OCI-LY1 (cell line): ENCODE measurements around the gene MAML2.

Experiments
- H2AFZ ChIP-seq: fragments of 200-600 bp; sonication (generic), shearing (Covaris generic); 2 replicates; pipeline ENCODE4 v1.6.0; 2014; ENCODE audit warnings: antibody characterized with exemption, mild to moderate bottlenecking, low read length
- H3F3A ChIP-seq: fragments of 200-600 bp; sonication (generic), shearing (Covaris generic); 2 replicates; pipeline ENCODE4 v1.6.0; 2014; ENCODE audit warnings: mild to moderate bottlenecking, antibody characterized with exemption, low read length, moderate library complexity; ENCODE audit not compliant: insufficient read depth
- H3K27ac ChIP-seq: fragments of 200-600 bp; sonication (generic); 2 replicates; pipeline ENCODE4 v1.5.1; 2014; ENCODE audit warnings: low read length, mixed run types, mild to moderate bottlenecking, low read depth; ENCODE audit not compliant: poor library complexity, severe bottlenecking
- H3K27me3 ChIP-seq: fragments of 200-600 bp; sonication (generic); 2 replicates; pipeline ENCODE4 v1.6.0; 2014; ENCODE audit warnings: antibody characterized with exemption, mild to moderate bottlenecking, low read length, moderate library complexity; ENCODE audit not compliant: insufficient read depth
- H3K36me3 ChIP-seq: fragments of 200-600 bp; sonication (generic); 2 replicates; pipeline ENCODE4 v1.6.1; 2014; ENCODE audit warnings: mild to moderate bottlenecking, antibody characterized with exemption, low read length, moderate library complexity, mixed read lengths; ENCODE audit not compliant: insufficient read depth
- H3K4me1 ChIP-seq: fragments of 200-600 bp; sonication (generic); 2 replicates; pipeline ENCODE4 v1.5.1; 2014; ENCODE audit warnings: mild to moderate bottlenecking, low read length, moderate library complexity; ENCODE audit not compliant: insufficient read depth, severe bottlenecking
- H3K4me2 ChIP-seq: fragments of 200-600 bp; sonication (generic), shearing (Covaris generic); 2 replicates; pipeline ENCODE4 v1.6.1; 2014; ENCODE audit warnings: low read length
- H3K4me3 ChIP-seq: fragments of 200-600 bp; sonication (generic); 2 replicates; pipeline ENCODE4 v1.5.1; 2014; ENCODE audit warnings: low read length, low read depth, mild to moderate bottlenecking, mixed read lengths; ENCODE audit not compliant: poor library complexity, severe bottlenecking
- H3K79me2 ChIP-seq: fragments of 200-600 bp; shearing (Covaris generic); 2 replicates; pipeline ENCODE4 v1.6.1; 2016; ENCODE audit warnings: mixed run types, low read length, mixed read lengths; ENCODE audit not compliant: insufficient read depth
- H3K9ac ChIP-seq: fragments of 200-600 bp; sonication (generic), shearing (Covaris generic); 2 replicates; pipeline ENCODE4 v1.6.1; 2014; ENCODE audit warnings: mild to moderate bottlenecking, low read length, mixed read lengths
- H3K9me2 ChIP-seq: fragments of 200-600 bp; sonication (generic), shearing (Covaris generic); 2 replicates; pipeline ENCODE4 v1.6.1; 2014; ENCODE audit warnings: low read depth, mild to moderate bottlenecking, low read length, mixed read lengths
- H3K9me3 ChIP-seq: fragments of 200-600 bp; shearing (Covaris generic); 2 replicates; pipeline ENCODE4 v1.6.1; 2014; ENCODE audit warnings: low read length, mixed read lengths
- H4K20me1 ChIP-seq: fragments of 200-600 bp; sonication (generic), shearing (Covaris generic); 2 replicates; pipeline ENCODE4 v1.6.0; 2016; ENCODE audit warnings: mild to moderate bottlenecking, low read length; ENCODE audit not compliant: insufficient read depth
- EZH2 ChIP-seq: fragments of 200-600 bp; sonication (generic), shearing (Covaris generic); IDR thresholded peaks from 2 replicates; pipeline ENCODE4 v1.8.0; 2017; ENCODE audit warnings: borderline replicate concordance, mixed run types, mild to moderate bottlenecking, antibody characterized with exemption, low read length, moderate library complexity, mixed read lengths
- TF ChIP-seq, protein P1 (sequence below): fragments of 200-600 bp; sonication (generic), shearing (Covaris generic); IDR thresholded peaks from 2 replicates; pipeline ENCODE4 v1.5.1; 2017; ENCODE audit warnings: mild to moderate bottlenecking, antibody characterized with exemption, low read length, moderate library complexity, mixed read lengths

The MAML2 gene

DNA sequence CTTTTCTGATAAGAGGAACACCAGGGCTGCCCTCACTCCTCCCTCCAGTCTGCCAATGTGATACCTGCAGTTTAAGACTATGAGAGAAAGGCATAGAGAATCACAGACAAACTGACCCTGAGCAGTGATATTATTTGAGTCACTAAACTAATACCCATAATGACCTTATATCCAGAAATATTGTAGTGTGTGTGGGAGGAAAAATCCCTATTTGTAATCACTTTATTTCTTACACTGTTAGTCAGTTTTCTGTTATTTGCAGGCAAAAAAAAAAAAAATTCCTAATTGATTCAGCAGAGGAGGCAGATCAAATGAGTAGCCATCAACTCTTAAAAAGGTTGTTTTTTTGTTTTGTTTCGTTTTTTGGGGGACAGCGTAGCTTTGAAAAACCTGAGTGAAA lies 82.5 kb downstream of the MAML2 start:
- H3K9me3 ChIP-seq: no peaks in the 10 kb centered on the region
- H3F3A ChIP-seq: no peaks in the 10 kb centered on the region; the same call in 1 of the 2 replicates
- H3K36me3 ChIP-seq: no peaks in the 10 kb centered on the region
- no peak overlapping the region for H3K4me2 ChIP-seq
- peak overlapping the region; percentile 0 for H3K27ac ChIP-seq
- TF ChIP-seq EZH2: no peak
- TF ChIP-seq, protein P1, sequence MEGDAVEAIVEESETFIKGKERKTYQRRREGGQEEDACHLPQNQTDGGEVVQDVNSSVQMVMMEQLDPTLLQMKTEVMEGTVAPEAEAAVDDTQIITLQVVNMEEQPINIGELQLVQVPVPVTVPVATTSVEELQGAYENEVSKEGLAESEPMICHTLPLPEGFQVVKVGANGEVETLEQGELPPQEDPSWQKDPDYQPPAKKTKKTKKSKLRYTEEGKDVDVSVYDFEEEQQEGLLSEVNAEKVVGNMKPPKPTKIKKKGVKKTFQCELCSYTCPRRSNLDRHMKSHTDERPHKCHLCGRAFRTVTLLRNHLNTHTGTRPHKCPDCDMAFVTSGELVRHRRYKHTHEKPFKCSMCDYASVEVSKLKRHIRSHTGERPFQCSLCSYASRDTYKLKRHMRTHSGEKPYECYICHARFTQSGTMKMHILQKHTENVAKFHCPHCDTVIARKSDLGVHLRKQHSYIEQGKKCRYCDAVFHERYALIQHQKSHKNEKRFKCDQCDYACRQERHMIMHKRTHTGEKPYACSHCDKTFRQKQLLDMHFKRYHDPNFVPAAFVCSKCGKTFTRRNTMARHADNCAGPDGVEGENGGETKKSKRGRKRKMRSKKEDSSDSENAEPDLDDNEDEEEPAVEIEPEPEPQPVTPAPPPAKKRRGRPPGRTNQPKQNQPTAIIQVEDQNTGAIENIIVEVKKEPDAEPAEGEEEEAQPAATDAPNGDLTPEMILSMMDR: no peak
- no peaks in the 10 kb centered on the region for H3K79me2 ChIP-seq
- H3K27me3 ChIP-seq: no peaks in the 10 kb centered on the region
- no peak overlapping the region for H2AFZ ChIP-seq
- no peaks in the 10 kb centered on the region for H3K9me2 ChIP-seq
- no peak overlapping the region for H3K4me3 ChIP-seq
- H3K4me1 ChIP-seq: peaks cover 46% of the 10 kb centered on the region
- no peaks in the 10 kb centered on the region for H4K20me1 ChIP-seq
- no peak overlapping the region for H3K9ac ChIP-seq

DNA sequence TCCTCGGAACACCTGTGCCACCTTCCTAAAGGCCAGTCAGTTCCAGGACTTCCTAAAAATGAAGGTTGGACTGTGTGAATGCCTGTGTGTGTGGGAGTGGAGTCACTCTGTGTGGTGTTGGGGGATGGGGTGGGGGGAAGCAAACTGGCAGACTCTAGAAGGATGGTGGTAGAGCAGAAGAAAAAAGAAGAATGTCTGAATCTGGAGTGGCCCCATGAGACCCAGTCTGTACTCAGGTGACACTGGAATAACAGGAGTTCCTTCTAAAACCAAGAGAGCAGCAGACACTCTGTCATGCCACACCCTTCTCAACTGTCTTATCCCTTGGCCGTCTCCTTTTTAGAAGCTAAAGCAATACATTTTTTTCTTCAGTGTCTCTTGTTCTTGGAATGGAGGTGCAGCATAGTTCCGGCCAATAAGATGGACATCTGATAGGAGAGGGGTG lies 82.9 kb downstream of the MAML2 start:
- peak overlapping the region; percentile 0 for H3K27ac ChIP-seq
- H3K9ac ChIP-seq: no peak overlapping the region
- H3K27me3 ChIP-seq: no peaks in the 10 kb centered on the region
- H3K4me3 ChIP-seq: no peak overlapping the region
- H3K79me2 ChIP-seq: no peaks in the 10 kb centered on the region
- no peaks in the 10 kb centered on the region for H4K20me1 ChIP-seq
- no peaks in the 10 kb centered on the region for H3K9me3 ChIP-seq
- H3K4me2 ChIP-seq: no peak overlapping the region
- TF ChIP-seq, protein P1: no peak
- TF ChIP-seq EZH2: no peak
- peaks cover 47% of the 10 kb centered on the region for H3K4me1 ChIP-seq
- no peaks in the 10 kb centered on the region; the same call in 1 of the 2 replicates for H3F3A ChIP-seq
- no peak overlapping the region for H2AFZ ChIP-seq
- no peaks in the 10 kb centered on the region for H3K36me3 ChIP-seq
- no peaks in the 10 kb centered on the region for H3K9me2 ChIP-seq

DNA sequence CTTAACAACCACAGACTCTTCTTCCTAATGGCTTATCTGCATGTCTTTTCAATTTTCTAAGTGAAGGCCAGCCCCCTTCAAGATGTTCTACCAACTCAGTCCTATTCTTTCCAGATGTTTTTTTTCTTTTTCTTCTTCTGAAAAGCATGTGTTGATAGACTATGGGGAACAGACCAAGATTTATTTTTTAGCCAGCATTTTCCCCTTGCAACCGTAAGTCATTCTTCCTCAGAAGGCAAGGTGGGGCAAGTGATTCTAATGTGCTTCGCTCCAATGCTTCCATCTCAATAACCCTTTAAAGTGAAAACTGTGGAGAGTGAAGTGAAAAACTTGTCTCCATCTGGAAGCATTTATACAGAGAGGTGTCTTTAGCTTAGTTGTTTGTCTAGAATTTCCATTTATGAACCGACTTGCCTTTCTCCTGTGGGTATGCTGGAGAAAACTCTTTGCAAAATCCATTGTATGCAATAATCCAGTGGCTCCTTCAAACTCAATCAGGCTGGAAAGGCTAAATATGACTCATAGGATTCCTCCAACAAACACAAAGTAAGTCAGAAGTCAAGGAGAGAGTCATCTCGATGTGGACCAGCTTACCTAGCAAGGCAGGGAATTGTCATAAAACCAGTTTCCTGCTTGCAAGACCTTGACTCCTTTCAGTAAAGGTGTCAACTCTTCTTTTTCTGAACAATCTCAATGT lies 83.7 kb downstream of the MAML2 start:
- Histone ChIP-seq H3K9ac (no peak overlapping the region), H3K9me3 (no peaks in the 10 kb centered on the region), H3K4me3 (no peak overlapping the region), H3K27ac (peak overlapping the region; percentile 71), H3K79me2 (no peaks in the 10 kb centered on the region), H3F3A (no peaks in the 10 kb centered on the region; the same call in 1 of the 2 replicates), H2AFZ (peak overlapping the region; percentile 10; the same call in 1 of the 2 replicates), H3K27me3 (no peaks in the 10 kb centered on the region), H4K20me1 (no peaks in the 10 kb centered on the region), H3K36me3 (no peaks in the 10 kb centered on the region), H3K4me1 (peaks cover 55% of the 10 kb centered on the region), H3K4me2 (peak overlapping the region; percentile 58; the same call in 1 of the 2 replicates), H3K9me2 (no peaks in the 10 kb centered on the region)
- TF ChIP-seq, protein P1: no peak
- TF ChIP-seq EZH2: no peak
